Stimulated activated CD4-positive, alpha-beta T cell treated with anti-CD3 and anti-CD28 coated beads, TNF-alpha, amount 100 ng/mL, for 1 hour (primary cell): Measurements from ENCODE around the gene TSPY2.
"Not testable (repeated sequence)": the region's sequence is repeated elsewhere in the genome, so short reads cannot be mapped to it uniquely, and the experiment has no call there.

Experiments
- DNase-seq, 3 donors: peaks; one replicate each; pipeline ENCODE4 v3.0.0-alpha.2; 2020; ENCODE audit warnings: low read depth in 3 of 3, low spot score in 1 of 3

TSPY2 gene

GRCh38 chrY:6245923-6246322 lies at the start of gene TSPY2:
TSPY2 (plus strand) TSS chrY:6246223; CDS start chrY:6246269, 46 bp downstream.
- DNase-seq = not testable (repeated sequence)

DNA sequence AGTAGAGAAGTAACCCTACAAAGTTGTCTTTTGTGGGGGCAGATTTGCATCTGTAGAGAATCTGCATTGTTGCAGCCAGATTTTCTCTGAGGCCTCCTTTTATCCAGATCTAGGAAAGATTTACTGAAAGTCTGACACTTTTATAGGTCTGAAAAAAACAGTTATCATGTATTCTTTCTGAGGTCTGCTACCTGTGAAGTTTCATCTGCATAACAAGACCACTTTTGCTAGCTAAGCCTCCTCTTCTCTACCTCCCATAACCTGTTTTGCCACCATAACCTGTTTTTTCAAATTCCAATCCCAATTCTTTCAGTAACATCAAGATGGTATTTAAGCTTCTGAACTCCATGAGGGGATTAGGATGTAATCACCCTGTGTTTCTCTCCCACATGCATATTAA lies 36.5 kb upstream of the TSPY2 start:
- DNase-seq = not testable (repeated sequence)

DNA sequence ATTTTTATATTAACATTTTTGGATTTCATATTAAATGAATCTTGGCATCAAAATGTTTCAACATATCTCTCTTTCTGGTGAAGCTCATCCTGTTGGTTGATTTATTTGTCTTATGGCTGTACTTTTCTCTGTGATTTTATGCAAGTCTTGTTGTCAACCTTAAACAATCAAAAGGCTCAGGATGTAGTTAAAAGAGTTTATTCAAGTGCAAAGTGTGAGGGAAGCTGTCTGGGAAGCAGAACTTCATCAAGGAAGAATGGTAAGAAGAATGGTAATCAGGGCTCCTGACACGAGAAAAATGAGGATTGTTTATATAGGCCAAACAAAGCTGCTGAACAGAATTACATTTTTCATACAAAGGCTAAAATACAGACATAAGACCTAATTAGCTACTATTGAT lies 29.0 kb upstream of the TSPY2 start:
- DNase-seq = not testable (repeated sequence)

- not testable (repeated sequence) for DNase-seq
Measured at GRCh38 chrY:6269839-6270238, 23.8 kb downstream of the TSPY2 start.
